AG10803 (cell line): ENCODE measurements around the gene DIAPH3.

ENCODE experiments used
- DNase-seq: peaks from one replicate; pipeline ENCODE4 v3.0.0; 2010; ENCODE audit warnings: low read depth
- H3K4me3 ChIP-seq: 2 replicates; pipeline ENCODE4 v1.5.1; 2011; ENCODE audit warnings: mild to moderate bottlenecking, low read length, control low read depth
- TF ChIP-seq, protein P1 (sequence below): conservative IDR thresholded peaks from 2 replicates; pipeline ENCODE4 v1.5.1; 2011; ENCODE audit warnings: mild to moderate bottlenecking, low read length, control low read depth, inconsistent platforms

Gene DIAPH3

DNA sequence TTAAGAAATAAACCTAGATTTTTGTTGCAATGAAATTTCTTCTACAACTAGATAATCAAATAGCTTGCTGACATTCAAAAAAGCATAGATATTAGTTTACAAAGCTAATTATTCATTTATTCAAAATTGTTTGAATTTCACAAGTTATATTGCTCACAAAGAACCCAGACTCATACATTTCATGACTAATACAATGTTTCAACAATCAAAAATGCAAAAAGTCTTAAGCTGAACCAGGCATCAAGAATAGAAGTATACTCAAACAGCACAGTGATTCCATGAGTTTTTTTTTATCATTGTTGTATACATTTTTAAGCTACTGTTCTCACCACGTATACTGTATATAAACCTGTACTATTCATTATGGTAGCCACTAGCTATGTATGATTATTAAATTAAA is 51.0 kb downstream of the DIAPH3 start:
- DNase-seq, result peak; percentile 40
- no peak overlapping the region for H3K4me3 ChIP-seq
- TF ChIP-seq, protein P1, sequence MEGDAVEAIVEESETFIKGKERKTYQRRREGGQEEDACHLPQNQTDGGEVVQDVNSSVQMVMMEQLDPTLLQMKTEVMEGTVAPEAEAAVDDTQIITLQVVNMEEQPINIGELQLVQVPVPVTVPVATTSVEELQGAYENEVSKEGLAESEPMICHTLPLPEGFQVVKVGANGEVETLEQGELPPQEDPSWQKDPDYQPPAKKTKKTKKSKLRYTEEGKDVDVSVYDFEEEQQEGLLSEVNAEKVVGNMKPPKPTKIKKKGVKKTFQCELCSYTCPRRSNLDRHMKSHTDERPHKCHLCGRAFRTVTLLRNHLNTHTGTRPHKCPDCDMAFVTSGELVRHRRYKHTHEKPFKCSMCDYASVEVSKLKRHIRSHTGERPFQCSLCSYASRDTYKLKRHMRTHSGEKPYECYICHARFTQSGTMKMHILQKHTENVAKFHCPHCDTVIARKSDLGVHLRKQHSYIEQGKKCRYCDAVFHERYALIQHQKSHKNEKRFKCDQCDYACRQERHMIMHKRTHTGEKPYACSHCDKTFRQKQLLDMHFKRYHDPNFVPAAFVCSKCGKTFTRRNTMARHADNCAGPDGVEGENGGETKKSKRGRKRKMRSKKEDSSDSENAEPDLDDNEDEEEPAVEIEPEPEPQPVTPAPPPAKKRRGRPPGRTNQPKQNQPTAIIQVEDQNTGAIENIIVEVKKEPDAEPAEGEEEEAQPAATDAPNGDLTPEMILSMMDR, result no peak

DNA sequence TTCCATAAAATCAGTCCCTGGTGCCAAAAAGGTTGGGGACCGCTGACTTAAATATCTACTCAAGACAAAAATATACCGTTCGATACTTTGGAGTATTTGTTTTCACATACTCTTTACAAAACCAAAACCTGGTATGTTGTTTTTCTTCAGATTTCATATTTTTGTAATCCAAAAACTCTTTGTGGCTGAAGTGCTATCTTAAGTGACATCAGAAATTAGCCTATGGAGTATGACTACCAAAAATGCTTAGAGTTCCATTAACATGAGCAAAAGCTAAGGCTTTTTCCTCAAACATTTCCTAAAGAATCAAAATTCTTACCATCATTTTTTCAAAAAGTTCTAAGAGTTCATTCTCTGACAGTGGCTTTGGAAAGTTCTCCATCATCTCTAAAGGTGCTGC is 52.0 kb downstream of the DIAPH3 start:
- DNase-seq, result peak; percentile 59

DNA sequence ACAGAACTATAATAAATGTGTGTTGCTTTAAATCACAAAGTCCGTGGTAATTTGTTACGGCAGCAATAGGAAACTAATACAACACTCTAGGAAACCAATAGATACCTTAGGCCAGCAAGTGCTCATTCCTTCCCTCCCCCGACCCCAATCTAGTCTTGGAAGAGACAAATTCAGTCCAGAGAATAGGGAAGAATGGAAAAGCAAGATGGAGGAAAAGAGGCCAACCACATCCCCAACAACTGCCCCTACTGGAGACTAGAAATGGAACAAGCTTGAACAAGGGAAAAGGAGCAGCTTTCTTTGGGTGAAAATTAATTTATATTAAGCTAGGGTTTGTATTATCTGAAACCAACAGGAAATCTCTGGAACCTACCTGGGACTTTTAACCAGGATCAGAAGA is 54.4 kb downstream of the DIAPH3 start:
- TF ChIP-seq, protein P1, result no peak
- no peak overlapping the region for H3K4me3 ChIP-seq
- no peak for DNase-seq

More for the DNA sequence above, 52.0 kb downstream of the DIAPH3 start:
- TF ChIP-seq, protein P1, result no peak
- H3K4me3 ChIP-seq, result no peak overlapping the region

DNA sequence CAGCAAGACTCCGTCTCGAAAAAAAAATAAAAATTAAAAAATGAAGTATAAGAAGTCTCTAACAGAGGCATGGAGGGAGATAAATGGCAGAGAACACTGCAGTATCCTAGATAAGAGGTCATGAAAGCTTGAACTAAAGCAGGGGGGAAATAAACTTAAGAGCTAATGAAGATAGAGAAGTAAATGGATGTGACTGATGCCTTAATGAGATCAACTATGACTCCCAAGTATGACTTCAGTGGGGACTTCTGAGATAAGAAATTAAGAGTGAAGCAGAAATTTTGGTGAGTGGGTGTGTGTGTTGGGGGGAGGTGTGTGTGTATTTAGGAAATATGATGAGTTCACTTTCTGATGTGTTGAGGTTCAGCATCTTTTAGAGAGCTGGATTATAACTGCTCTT is 55.1 kb downstream of the DIAPH3 start:
- DNase-seq, result no peak
- no peak overlapping the region for H3K4me3 ChIP-seq
- TF ChIP-seq, protein P1, result no peak

DNA sequence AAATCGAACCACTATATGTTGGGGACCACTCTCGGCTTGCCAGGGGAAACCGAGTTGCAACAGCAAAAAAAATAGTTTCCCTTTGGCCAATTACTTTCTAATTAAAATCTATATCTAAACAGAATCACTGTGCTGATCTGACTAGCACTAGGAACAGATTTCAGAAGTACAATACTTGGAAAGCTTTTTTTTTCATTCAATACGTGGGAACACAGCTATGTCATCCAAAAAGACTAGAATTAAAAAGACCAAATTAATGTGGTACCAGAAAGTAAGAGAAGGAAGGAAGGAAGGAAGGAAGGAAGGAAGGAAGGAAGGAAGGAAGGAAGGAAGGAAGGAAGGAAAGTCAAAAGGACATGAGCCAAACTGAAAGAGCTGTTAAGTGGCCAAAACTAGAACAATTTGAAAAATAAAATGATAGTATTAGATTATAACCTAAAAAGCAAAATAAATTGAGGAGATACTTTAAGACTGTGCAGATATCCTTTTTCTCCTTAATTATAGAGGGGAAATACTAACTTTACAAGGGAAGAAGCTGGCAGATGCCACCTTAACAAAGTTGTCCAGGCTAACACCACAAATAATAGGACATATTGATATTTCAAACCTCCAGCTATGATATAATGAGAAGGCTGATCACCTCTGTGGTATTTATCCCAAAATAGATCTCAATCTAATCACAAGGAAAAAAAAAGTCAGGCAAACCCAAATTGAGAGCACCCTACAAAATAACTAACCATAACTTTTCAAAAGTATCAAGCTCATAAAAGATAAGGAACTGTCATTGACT is 63.9 kb downstream of the DIAPH3 start:
- TF ChIP-seq, protein P1, result no peak
- no peak overlapping the region for H3K4me3 ChIP-seq
- DNase-seq, result no peak

DNA sequence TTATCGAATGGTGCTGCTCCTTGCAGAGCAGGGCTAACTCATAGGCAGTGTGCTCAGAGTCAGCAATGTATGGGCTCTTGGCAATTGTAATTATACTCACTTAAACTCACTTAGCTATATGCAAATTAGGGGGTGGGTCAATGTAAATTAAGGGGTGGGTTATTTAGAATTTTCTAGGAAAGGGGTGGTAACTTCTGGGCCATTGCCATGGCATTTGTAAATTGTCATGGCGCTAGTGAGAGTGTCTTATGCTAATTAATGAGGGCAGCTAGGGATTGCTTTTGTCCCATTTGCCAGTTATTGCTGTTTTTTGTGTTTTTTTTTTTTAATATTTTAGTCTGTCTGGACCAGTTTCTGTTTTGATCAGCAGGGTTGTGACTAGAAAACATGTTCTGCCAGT is 68.4 kb downstream of the DIAPH3 start:
- no peak for DNase-seq
- TF ChIP-seq, protein P1, result no peak
- H3K4me3 ChIP-seq, result no peak overlapping the region

DNA sequence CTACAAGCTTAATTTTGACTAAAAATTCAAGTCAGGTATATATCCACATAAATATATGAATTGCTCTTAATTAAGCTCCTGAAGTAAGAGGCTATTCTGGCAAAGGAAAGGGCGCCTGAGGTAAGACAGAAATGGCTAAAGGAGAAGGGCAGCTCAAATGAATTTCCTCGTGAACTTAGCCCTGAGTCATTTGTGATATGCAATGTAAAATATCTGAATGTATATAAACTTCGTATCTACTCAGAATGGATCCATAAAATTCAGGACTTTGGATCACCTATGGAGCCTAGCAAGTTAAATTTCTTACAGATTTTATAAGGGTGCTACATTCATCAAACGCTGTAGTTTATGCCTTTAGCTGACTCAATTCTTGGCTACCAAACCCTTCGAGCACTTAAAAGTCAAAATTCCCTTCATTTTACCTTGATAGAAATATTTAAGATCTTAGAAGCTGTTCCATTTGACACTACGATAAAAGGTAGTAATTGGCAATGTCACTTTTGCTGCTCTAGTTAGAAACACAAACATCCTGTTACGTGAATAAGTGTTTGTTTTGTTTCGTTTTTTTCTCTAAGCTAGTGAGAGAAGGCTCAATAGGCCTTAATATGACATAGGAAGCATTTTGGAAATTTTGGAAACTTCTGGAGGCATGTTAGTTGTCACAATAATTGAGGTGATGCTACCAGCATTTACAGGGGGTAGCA is 69.2 kb downstream of the DIAPH3 start:
- DNase-seq, result no peak
- TF ChIP-seq, protein P1, result no peak
- H3K4me3 ChIP-seq, result no peak overlapping the region
